AG08396 (cell line): ENCODE measurements around the gene RPL22L1.
A peak's percentile ranks its signal among the peaks of the same experiment; 100 is the strongest.
"Not testable (repeated sequence)": the region's sequence is repeated elsewhere in the genome, so short reads cannot be mapped to it uniquely, and the experiment has no call there.

Experiments
- DNase-seq: peaks from one replicate; pipeline ENCODE4 v3.0.0; 2012; ENCODE audit warnings: low spot score, mixed read lengths

RPL22L1 gene

DNA sequence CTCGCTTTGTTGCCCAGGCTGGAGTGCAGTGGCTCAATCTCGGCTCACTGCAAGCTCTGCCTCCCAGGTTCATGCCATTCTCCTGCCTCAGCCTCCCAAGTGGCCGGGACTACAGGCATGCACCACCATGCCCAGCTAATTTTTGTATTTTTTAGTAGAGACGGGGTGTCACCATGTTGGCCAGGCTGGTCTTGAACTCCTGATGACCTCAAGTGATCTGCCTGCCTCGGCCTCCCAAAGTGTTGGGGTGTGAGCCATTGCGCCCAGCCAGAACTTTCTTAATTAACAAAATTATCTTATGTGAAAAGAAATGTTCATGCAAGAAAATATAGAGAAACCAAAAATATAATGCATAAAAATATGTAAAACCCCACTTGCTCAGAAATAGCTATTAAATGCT is 7.3 kb upstream of the RPL22L1 start:
- not testable (repeated sequence) for DNase-seq

DNA sequence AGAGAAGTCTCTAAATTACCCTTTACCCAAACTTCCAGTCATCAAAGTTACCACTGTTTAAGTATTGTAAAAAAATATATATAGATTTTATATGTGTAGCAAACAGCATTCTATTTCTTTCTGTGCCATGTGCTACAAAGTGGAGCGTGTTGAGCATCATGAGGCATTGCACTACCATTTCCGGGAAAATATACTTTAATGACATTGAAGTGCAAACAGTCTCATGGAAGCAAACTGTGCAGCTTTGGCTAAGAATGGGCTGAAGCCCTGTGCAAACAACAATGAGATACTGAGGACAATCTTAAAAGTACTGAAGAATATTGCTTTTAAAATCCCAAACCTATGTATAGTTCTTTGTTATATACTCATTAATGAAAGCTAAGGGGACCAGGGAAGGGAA is 6.5 kb upstream of the RPL22L1 start:
- no peak for DNase-seq

DNA sequence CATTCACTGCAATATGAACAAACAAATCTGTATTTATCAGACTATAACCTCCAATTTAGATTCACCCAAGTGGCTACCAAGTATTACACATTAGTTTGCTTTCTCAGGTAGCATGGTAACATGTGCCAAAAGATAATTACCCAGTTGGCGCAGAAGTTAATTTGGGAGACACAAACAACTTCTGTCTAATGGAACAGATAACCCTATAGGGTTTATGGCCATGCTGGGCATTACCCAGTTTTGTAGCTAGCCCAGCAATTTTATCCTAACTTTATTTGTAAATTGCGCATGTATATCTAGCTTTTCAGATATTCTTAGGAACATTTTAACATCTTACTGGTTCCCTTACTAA is 780 bp downstream of the RPL22L1 start:
- no peak for DNase-seq

DNA sequence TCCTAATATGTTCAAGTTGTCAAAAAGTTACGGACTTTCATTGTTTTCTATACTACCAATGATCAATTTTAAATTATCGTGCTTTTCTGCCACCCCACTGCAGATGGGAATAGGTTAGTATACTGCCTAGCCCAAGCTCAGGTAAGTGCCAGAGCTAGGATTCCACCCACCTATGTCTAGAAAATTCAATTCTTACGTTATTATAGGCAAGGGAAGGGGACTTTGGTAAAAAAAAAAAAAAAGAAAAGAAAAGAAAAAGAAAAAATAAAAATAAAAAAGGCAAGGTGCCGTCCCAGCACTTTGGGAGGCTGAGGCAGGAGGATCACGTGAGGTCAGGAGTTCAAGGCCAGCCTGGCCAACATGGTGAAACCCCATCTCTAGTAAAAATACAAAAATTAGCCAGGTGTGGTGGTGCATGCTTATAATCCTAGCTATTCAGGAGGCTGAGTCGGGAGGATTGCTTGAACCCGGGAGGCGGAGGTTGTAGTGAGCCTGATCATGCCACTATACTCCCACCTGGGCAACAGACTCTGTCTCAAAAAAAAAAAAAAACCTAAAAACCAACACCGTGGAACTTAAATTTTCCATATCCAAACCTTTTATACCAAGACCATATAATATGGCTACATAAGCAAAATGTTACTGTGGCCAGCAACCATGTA is 1.3 kb downstream of the RPL22L1 start:
- DNase-seq, result no peak

DNA sequence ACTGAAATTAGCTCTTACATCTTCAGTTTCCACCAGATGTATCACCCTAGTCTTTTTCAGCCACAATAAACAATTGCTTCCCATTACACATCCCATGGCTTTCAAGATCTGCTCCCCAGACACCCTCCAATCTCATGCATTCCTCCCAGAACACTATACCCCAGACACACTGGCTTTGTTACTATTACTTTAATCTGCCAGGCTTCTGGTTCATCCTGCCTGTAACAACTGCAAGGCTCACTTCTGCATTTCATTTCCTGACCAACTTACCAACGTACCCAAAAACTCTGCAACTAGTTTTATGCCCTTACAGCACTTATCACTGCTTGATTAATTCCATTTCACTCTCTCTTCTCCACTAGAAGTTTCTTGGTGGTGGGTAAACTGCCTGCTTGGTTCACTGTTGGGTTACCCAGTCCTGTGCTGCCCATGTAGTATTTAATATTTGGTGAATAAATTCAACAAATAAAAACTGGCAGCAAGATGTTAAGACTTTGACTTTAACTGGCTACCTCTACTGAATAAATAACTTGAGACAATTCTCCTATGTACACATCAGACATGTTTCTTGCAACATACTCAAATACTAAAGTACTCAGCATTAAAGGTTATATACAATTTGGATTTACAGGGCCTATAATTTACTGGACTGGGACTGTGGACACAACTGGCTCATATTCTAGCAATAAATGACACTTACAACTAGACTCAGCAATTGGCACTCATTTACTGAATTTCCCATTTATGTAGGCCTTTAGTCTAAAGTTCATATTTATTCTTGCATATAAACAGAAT is 2.7 kb downstream of the RPL22L1 start:
- no peak for DNase-seq

DNA sequence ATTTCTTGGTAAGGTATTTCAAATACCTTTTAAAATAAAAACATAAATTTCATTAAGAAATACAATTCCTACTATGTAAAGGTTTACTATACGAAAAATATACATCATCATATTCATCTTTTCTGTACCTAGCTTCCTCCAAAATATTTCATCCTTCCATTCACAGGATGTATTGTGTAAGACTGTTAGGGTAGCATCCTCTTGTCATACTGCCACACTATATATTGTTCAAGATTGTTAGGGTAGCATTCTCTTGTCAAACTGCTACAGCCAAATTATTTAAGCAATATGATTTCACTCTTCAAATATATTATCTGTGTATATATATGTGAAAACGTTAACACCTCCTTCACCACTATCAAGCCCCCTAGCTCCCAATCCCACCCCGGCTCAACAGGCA is 3.5 kb downstream of the RPL22L1 start:
- DNase-seq, result no peak

DNA sequence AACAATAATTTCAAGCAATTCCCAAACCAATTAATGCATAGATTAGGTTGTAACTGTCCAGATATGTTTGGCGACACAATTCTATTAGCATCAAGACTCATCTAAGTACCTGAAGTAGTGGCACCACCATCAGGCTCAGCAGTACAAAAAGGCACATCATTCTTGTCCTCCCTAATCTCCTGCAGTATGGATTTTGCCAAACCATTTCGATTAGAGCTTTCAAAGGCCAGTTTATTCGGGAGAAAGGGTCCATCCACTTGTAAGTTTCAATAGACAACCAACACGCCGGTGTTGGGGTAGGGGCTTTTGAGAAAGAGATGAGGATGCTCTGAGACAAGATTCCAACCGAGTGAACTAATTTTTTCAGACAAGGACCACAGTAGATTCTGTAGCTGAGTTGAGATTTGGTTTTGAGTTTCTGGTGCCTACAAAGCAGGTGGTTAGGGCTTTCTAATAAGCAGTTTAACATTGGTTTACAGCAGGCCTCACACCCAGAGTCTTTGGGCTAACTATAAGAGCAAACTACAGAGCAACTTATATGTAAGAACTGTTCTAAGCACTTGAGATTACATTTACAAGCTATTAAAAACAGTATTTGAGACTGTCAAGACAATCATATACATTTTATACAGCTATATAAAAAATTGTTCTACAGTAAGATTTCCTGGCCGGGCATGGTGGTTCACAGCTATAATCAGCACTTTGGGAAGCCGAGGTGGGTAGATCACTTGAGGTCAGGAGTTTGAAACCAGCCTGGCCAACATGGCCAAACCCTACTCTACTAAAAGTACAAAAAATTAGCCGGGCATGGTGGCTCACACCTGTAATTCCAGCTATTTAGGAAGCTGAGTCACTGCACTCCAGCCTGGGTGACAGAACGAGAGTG is 4.5 kb downstream of the RPL22L1 start:
- no peak for DNase-seq

DNA sequence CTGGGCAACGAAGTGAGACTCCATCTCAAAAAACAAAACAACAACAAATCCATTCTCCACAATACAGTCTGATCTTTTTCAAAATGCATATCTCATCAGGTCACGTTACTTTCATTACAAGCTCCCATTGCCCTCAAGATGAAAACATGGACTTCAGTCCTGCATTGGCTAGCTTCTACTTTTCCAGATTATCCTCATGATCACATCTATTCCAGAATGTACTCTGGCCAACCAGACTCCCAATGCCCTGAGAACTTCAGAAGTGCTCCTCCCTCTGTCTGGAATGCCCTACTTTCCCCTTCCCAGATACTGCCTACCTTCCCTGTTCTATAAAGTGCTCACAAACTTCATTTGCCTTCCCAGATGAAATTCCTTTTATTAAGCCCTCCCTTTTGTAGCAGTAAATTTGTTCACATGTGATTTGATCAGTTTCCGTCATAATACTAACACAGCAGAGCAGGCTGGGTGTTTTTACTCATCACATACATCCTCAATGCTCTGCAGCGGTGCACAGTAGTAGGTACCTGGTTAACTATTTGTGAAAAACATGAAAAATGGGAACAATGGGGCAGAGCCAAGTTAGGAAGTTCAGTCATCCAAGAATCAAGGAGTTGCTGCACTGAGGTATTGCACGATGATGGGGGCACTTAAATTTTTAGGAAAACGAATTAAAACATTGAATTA is 5.3 kb downstream of the RPL22L1 start:
- no peak for DNase-seq

DNA sequence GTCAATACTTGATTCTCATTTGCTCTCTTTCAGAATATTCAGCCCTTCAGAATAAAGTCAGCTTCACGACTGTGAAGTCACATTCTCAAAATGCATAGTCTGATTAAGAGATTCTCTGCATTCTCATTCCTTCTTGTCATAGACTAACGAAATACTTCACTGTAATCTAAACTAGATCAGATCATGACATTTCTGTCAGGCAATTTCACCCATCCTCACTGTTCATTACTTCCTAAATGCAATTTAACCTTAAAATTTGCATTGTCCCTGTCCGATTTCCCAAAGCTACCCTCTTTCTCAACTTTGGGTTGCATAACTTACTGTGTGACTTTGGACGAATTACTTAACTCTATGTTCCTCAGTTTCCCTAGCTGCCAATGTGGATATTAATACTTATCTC is 6.2 kb downstream of the RPL22L1 start:
- no peak for DNase-seq

DNA sequence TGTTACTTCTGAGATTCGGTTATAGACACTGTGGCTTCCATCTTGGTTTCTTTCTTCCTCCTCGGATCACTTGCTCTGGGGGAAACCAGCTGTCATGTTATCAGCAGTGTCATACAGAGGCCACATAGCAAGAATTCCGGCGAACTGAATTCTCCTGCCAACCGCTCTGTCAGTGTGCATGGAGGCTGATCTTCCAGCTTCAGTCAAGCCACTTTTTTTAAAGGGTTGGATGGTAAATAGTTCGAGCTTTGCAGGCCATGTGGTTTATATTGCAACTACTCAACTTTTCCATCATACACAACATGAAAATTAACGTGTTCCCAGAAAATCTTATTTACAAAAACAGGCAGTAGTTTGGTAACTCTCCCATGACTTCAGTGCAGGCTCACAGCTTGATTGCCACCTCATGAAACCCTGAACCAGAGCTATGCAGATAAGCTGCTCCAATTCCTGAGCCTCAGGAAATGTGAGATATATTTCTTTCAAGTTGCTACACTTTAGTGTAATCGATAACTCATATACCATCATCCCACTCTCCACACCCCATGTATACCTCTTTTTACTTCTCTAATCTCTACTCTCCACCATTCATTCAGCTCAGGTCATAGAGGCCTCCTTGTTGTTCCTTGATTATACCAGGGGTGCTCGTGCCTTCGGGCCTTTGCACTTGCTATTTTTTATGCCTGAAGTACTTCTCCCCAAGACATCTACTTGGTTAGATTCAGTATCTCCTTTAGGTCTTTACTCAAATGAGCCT is 7.2 kb downstream of the RPL22L1 start:
- peak; percentile 42 for DNase-seq

DNA sequence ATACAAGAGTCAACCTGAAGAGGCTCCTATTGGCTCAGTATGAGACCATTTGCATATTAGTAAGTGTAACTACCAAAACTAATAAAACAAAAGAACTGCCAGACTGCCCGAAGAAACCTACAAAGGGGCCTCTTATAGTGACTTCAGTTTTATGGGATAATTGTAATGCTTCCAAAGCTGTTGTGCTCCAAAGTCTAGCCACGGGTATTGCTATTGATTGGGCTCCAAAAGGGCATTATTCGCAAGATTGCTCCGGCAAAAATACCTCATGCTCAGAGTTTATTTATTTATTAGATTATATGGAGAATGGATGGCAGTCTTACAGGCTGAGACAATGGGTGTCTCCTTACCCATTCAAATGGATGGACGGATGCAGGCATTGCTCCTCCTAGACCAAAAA is 11.4 kb downstream of the RPL22L1 start:
- no peak for DNase-seq

DNA sequence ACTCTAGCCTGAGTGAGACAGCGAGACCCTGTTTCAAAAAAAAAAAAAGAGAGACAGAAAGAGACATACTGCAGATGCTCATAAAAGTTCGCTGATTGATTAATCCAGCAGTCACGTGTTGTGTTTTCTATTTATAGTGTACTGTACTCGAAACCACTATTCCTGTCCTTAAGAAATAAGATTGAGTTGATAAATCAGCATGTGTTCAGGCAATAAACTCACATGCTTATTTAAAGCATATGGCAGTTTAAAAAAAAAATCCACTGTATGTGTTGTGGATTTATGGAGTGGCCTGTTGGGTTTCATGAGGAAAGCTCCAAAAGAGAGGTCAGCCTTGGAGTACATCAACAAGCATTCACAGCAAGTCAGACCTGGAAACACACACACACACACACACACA is 17.7 kb downstream of the RPL22L1 start:
- no peak for DNase-seq

DNA sequence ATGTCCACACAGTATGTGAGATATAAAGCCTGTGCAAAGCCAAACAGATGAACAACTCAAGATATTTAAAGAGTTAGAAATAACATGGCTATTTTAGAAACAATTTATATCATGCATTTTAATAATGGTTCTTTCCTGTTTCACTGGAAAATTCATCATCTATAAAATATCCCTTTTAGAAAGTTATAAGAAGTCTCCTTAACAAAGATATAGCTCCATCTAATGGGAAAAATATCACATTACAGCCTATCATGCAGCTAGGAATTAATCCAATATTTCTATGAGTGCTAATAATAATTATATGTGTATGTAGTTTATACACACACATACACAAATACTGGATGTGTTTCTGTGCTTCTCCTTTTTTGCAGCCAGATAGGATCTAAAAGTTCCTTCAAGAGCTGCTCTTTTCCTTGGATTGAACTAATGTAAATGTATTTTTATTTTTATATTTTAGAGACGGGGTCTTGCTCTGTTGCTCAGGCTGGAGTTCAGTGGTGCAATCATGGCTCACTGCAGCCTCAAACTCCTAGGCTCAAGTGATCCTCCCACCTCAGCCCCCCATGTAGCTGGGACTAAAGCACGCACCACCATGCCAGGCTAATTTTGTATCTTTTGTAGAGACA is 21.6 kb downstream of the RPL22L1 start:
- DNase-seq, result peak; percentile 17

DNA sequence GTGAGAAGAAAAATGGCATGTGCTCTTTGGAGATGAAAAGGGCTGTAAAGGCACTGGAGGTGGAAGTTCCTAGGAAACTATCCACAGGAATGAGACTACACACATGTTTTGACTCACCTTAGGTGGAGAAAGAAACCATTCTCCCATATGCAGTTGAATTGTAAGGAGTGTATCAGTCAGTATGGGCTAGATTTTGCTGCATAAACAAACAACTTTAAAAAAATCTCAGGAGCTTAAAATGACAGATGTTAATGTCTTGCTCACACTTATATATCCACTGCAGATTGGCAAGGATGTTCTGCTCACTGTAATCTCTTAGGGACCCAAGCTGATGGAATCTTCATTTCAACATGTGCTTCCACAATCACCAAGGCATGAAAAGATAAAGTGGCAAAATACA is 25.6 kb downstream of the RPL22L1 start:
- DNase-seq, result no peak

DNA sequence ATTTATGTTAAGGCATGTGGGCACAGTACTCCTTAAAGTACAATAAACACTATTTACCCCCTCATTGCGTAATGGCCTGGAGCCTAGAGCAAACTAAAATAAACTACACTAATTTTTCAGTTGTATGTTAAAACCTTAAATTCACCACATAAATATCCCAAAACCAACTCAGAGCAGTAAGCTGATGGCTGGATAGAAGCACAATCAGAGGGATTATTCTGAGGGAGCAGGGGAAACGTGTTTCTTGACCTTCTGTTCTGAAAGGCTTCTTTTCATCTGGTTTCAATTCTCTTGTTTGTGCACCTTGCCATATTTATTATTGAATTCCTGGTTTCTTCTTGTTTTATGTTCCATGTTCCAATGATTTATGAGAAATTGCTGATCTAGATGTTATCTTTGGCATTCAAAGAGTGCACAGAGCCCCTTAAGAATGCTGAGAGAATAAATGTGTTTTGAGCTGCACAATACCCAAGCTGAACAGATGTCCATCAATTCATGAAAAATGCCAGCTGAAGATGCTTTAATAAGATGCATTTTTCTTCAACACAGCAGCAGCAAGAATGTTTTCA is 29.6 kb downstream of the RPL22L1 start:
- no peak for DNase-seq

DNA sequence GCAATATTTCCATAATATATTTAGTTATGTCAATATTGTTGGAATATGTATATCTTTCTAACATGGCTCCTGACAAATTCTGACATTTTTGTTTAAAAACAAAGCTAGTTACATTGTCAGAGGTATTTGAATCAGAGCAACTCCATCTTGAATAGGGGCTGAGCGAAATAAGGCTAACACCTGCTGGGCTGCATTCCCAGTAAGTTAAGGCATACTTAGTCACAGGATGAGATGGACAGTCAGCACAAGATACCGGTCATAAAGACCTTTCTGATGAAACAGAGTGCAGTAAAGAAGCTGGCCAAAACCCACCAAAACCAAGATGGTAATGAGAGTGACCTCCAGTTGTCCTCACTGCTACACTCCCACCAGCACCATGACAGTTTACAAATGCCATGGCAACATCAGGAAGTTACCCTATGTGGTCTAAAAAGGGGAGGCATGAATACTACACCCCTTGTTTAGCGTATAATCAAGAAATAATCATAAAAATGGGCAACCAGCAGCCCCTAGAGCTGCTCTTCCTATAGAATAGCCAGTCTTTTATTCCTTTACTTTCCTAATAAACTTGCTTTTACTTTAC is 30.4 kb downstream of the RPL22L1 start:
- no peak for DNase-seq

DNA sequence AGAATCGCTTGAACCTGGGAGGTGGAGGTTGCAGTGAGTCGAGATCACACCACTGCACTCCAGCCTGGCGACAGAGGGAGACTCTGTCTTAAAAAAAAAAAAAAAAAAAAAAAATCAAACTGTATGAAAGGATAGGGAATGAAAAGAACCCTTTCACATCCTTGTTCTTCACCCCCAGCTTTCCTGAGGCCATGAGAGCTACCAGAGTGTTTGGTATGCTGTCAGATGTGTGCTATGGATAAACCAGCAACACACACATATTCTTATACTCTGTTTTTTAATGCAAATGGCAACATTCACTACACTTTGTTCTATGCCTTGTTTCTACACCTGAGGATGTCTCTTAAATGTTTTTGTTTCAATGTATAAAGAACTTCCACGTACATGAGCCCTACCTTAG is 33.5 kb downstream of the RPL22L1 start:
- no peak for DNase-seq

DNA sequence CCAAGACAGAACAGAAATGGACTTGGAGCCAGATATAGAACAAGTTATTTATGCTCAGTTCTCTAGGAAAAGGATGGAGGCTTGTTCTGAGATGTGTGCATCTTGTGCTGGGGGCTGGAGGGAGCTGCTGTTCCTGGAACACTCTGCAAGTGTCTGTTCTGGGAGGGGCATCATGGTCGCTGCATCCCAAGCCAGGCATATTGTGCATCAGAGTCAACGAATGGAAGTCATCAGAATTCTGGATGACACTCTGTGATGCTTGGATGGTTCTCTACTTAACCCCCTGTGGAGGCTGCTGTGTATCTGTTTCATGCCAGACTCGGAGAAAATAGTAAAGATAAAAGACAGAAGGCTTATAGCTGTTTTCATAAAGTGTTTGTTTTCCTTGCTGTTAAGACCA is 34.7 kb downstream of the RPL22L1 start:
- no peak for DNase-seq

DNA sequence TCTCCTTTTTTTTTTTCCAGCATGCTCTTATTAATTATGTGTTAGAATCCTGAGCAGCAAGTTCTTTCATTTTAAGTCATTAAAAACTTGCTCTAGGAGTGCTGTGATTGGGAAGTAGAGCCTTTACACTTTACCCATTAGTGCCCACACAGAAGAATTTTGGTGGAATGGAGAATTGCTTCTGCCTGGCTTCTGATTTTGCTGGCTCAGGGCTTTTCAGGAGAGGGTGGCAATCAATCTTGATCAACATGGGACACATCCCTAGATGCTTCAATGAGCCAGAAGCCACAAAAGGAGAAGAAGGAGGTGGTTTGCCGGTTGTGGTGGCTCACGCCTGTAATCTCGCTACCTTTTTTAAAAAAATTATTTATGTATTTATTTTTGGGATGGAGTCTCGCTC is 39.4 kb downstream of the RPL22L1 start:
- DNase-seq, result no peak

DNA sequence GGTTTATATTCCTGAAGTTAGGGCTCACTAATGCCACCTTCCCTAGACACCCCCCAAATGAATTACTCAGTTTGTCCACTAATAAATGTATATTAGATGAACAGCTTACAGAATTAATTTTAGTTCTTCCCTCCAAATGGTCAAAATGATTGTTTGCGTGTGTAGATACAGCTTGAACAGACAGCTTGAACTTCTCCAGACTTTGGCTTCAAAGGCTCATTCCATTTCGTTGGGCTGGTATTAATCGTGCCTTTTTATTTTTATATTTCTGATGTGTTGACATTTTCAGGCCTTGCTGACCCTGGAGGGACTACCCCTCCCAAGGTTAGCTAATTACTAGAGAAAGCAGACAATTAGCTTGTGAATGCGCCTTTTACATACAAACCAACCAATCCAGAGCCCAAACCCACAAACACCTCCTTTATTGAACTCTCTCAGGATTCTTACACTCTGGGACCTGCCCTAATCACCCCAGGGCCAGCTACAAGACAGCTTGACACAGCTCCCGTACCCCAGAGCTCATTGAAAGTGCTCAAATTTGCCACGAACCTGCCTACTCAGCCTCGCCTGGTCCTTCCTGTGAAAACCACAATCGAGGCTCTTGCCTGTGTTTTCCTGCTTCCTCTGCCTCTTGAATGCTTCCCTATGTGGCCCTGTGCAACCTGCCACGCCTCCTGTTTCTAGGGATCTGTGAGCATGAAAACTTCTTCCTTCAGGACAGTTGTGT is 40.3 kb downstream of the RPL22L1 start:
- DNase-seq, result no peak
